GM12891 (cell line): ENCODE results near the gene ACP2.

Source experiments
- DNase-seq: peaks from one replicate; pipeline ENCODE4 v3.0.0; 2011; ENCODE audit warnings: low spot score; ENCODE audit not compliant: insufficient read length
- FAIRE-seq: peaks from 2 replicates; lab custom pipeline; 2011; peaks lifted over from hg19 to GRCh38; lab: Jason Lieb, UNC
- PAX5 ChIP-seq: IDR thresholded peaks from 2 replicates; pipeline ENCODE4 v1.6.1; 2011; ENCODE audit warnings: low read length, moderate library complexity, mild to moderate bottlenecking; ENCODE audit not compliant: insufficient read depth, severe bottlenecking
- POLR2A ChIP-seq: IDR thresholded peaks from 2 replicates; pipeline ENCODE4 v1.6.1; 2011; ENCODE audit warnings: low read depth, low read length, control low read depth
- POLR2AphosphoS5 ChIP-seq: IDR thresholded peaks from 2 replicates; pipeline ENCODE4 v1.6.1; 2011; ENCODE audit warnings: low read depth, low read length, control low read depth
- POU2F2 ChIP-seq: IDR thresholded peaks from 2 replicates; pipeline ENCODE4 v1.6.1; 2011; ENCODE audit warnings: low read depth, mild to moderate bottlenecking, control low read depth, low read length, moderate library complexity
- SPI1 ChIP-seq: IDR thresholded peaks from 2 replicates; pipeline ENCODE4 v1.6.1; 2011; ENCODE audit warnings: low read depth, low read length, control low read depth
- TAF1 ChIP-seq: IDR thresholded peaks from 2 replicates; pipeline ENCODE4 v1.6.1; 2011; ENCODE audit warnings: low read depth, low read length, control low read depth

ACP2 gene

DNA sequence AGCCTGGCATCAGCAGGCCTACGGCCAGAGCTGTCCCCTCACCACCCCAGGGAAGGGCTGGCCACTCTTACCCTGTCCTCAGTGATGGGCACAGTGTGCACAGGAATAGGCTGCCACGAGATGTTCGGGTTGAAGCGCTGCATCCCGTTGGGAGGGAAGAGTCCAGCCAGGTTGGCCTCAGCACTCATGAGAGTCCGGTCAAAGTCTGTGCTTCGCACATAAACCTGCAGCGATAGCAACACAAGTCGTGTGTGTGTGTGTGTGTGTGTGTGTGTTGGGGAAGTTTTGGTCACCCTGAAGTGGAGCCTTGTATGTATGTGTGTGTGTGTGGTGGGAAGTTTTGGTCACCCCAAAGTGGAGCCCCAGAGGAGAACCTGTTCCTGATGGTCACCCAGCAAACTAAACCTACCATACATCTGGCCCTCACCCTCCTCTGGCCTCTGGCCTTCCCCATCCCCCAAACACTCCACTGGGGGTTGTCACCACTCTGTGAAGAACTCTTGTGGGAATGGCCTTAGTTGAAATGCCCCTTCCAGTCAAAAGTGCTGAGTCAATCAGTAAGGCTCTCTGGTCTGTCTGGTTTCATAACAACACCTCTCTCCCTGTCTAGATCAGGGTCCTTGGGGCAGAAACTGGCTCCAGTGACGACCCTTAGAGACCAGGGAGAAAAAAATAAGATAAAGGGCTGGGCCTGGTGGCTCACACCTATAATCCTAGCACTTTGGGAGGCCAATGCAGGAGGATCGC is 2.8 kb downstream of the ACP2 start:
- DNase-seq = no peak
- TF ChIP-seq PAX5 (no peak), POLR2AphosphoS5 (no peak), POLR2A (no peak; the same call in 1 of the 2 replicates), POU2F2 (no peak), SPI1 (no peak), TAF1 (no peak)
- no peak for FAIRE-seq

DNA sequence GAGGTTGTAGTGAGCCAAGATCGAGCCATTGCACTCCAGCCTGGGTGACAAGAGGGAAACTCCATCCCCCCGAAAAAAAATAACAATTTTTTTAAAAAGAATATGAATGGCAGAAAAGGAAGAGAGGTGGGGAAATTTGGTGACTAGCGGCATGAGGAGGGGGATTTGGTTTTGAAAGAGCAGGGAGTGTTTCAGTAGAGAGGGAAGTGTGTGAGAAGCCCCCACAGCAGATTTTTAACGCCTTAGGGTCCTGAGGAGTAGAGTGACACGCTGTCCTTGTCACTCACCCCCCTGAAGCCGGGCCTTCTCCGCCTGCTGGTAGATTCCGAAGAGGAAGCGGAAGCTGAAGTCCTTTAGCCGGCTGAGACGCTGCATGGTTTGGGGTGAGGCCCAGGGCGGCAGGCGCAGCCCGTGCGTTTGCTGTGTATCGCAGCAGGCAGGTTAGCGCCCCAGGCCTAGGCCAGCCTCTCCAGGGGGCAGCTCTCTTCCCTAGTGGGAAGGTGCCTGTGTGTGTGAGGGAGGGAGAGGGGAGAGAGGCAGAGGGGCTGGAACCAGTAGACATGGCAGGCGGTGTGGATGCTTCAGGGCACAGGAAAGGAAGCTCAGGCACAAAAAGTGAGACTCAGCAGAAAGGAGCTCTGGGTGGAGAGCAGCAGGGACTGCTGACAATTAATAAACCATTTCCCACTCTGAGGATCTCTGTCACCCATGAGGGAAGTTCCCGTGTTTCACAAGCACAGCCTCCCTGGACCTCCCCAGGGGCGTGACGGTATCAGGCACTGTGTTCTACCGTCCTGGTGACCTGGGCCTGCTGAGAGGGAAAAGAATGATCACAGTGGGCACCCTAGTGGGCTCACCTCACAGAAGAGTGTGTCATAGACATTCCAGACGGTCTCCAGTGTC is 3.9 kb downstream of the ACP2 start:
- FAIRE-seq = no peak
- TF ChIP-seq PAX5 (no peak), POLR2A (no peak), SPI1 (no peak), POLR2AphosphoS5 (no peak), POU2F2 (no peak), TAF1 (no peak)
- no peak for DNase-seq

DNA sequence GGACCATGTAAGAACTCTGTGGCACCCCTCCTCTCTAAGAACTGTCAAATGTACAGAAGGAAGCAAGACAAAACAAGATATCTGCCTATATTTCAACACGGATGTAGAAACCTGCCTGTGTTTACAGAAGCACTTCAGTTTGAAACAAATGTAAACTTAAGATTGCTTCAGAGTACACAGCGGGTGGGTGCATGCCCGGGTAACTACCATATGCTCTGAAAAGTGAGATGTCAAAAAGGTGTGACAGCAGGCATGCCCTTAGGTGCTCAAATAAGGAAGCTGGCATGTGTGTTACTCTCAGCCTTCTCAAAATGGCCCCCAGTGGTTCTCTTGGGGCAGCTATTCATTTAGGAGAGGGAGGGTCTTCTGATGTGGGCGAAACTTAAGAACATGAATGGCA is 5.2 kb downstream of the ACP2 start:
- TF ChIP-seq TAF1 (no peak), POLR2AphosphoS5 (no peak), SPI1 (no peak), PAX5 (no peak), POLR2A (no peak), POU2F2 (no peak)
- no peak for FAIRE-seq
- no peak for DNase-seq

- TF ChIP-seq PAX5 (no peak), POLR2A (no peak), POU2F2 (no peak), TAF1 (no peak), POLR2AphosphoS5 (no peak), SPI1 (no peak)
- no peak for DNase-seq
- no peak for FAIRE-seq
Observed at GRCh38 chr11:47242596-47243192, 5.9 kb downstream of the ACP2 start.

GRCh38 chr11:47241841-47242301 is 6.7 kb downstream of the ACP2 start:
- TF ChIP-seq PAX5 = no peak
- TF ChIP-seq SPI1 = no peak
- no peak for TF ChIP-seq POU2F2
- TF ChIP-seq TAF1 = no peak
- no peak for TF ChIP-seq POLR2AphosphoS5
- no peak; the same call in 1 of the 2 replicates for TF ChIP-seq POLR2A
- FAIRE-seq = no peak
- DNase-seq = no peak

- DNase-seq (no peak), FAIRE-seq (no peak)
- TF ChIP-seq POU2F2 = no peak
- peak; percentile 35; the same call in 1 of the 2 replicates for TF ChIP-seq POLR2A
- TF ChIP-seq PAX5 = no peak
- no peak for TF ChIP-seq TAF1
- TF ChIP-seq POLR2AphosphoS5 = peak; percentile 43; the same call in 1 of the 2 replicates
- no peak for TF ChIP-seq SPI1
Observed at GRCh38 chr11:47239852-47240251, 8.8 kb downstream of the ACP2 start.

GRCh38 chr11:47236482-47236881 is 12.1 kb downstream of the ACP2 start:
- TF ChIP-seq TAF1 (no peak), POLR2AphosphoS5 (no peak), POU2F2 (no peak), POLR2A (no peak), PAX5 (no peak), SPI1 (no peak)
- FAIRE-seq = no peak
- no peak for DNase-seq

- no peak for FAIRE-seq
- DNase-seq = no peak
- TF ChIP-seq POU2F2 (no peak), PAX5 (no peak), POLR2AphosphoS5 (no peak), POLR2A (no peak; the same call in 1 of the 2 replicates), SPI1 (no peak), TAF1 (no peak)
Observed at GRCh38 chr11:47235163-47235562, 13.5 kb downstream of the ACP2 start.

DNA sequence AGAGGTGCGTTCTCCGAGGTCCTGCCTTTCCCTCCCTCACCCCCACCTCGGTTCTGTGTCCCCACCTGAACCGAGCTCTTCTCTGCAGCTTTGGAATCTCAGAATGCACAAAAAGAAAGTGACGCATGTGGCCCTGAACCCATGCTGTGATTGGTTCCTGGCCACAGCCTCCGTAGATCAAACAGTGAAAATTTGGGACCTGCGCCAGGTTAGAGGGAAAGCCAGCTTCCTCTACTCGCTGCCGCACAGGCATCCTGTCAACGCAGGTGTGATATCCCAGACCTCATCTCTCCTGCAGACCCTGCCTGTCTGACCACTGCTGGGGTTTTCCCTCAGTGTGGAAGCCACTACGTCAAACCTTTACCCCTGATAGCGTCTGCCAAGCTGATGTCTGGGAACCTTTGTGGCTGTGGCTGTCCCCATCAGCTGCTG is 13.9 kb downstream of the ACP2 start:
- TF ChIP-seq POLR2A (no peak; the same call in 1 of the 2 replicates), TAF1 (no peak), POLR2AphosphoS5 (no peak), SPI1 (no peak), POU2F2 (no peak), PAX5 (no peak)
- no peak for DNase-seq
- no peak for FAIRE-seq
